ENCODE results near the gene ITGAE. TPM values are rescaled to one million over a fixed set of nuclear protein-coding genes. Genes with fewer than 3 reads are reported as not detected.
"Not testable (repeated sequence)": the region's sequence is repeated elsewhere in the genome, so short reads cannot be mapped to it uniquely, and the experiment has no call there.

The ITGAE gene
- total and polyA plus RNA-seq, 7 experiments from 2014 or later = 16.3 to 44.9 (median 23.6) TPM

- H3K27ac ChIP-seq (ENCODE audit: low read depth, low read length) = no peak overlapping the region
- ChIA-PET CTCF (no interaction called here), POLR2A (no interaction called here)
- Mint-ChIP-seq H3K27me3 (no peaks in the 10 kb centered on the region), H3K27ac (peak overlapping the region in 1 of 9 donors; percentile 5), H3K4me1 (peaks cover 27 to 71% (median 46%) of the 10 kb centered on the region in 7 donors), H3K9me3 (peaks cover 0 to 2% (median 0%) of the 10 kb centered on the region in 11 donors), H3K36me3 (peaks cover 5 to 62% (median 19%) of the 10 kb centered on the region in 5 donors), H3K4me3 (no peak overlapping the region)
- H3K4me3 ChIP-seq (ENCODE audit: low read length) = no peak overlapping the region
- peaks cover 6 to 45% (median 7%) of the 10 kb centered on the region in 3 experiments for H3K36me3 ChIP-seq (ENCODE audit: control insufficient read depth in 2 of 3, insufficient read depth in 3 of 3, low read length in 3 of 3)
- intact Hi-C loops (cut with micrococcal nuclease) = no loop called here
- H3K27me3 ChIP-seq (ENCODE audit: control insufficient read depth in 2 of 2, insufficient read depth in 2 of 2, low read length in 2 of 2) = no peaks in the 10 kb centered on the region
- DNase-seq (no peak), ATAC-seq (no peak)
- H3K9me3 ChIP-seq (ENCODE audit: control insufficient read depth in 2 of 3, low read length in 3 of 3) = no peaks in the 10 kb centered on the region
- peaks cover 10 to 19% of the 10 kb centered on the region in 2 donors for H3K4me1 ChIP-seq (ENCODE audit: control insufficient read depth in 2 of 2, insufficient read depth in 2 of 2, low read length in 2 of 2)
These were observed 82.8 kb downstream of the ITGAE start for GRCh38 chr17:3718201-3718600.

GRCh38 chr17:3715296-3715695, 85.7 kb downstream of the ITGAE start:
- H3K36me3 ChIP-seq (ENCODE audit: control insufficient read depth in 2 of 3, insufficient read depth in 3 of 3, low read length in 3 of 3) = peaks cover 6 to 45% (median 7%) of the 10 kb centered on the region in 3 experiments
- ChIA-PET POLR2A (interaction anchor here (0.6 to 0.7 kb wide), 2 partner anchors 24 to 126 kb away, joined by 3 to 5 read pairs; no protein-coding TSS in a partner anchor), CTCF (interaction anchor here (0.9 to 1.0 kb wide), 2 partner anchors 22 to 112 kb away, joined by 3 read pairs; no protein-coding TSS in a partner anchor)
- H3K27me3 ChIP-seq (ENCODE audit: control insufficient read depth in 2 of 2, insufficient read depth in 2 of 2, low read length in 2 of 2) = no peaks in the 10 kb centered on the region
- no peaks in the 10 kb centered on the region for H3K27me3 Mint-ChIP-seq
- no peak overlapping the region for H3K27ac ChIP-seq (ENCODE audit: low read depth, low read length)
- H3K9me3 Mint-ChIP-seq = no peaks in the 10 kb centered on the region
- intact Hi-C loops (cut with micrococcal nuclease) = no loop called here
- no peak for ATAC-seq
- peaks cover 5 to 60% (median 19%) of the 10 kb centered on the region in 5 donors for H3K36me3 Mint-ChIP-seq
- peaks cover 21 to 77% (median 48%) of the 10 kb centered on the region in 7 donors for H3K4me1 Mint-ChIP-seq
- H3K9me3 ChIP-seq (ENCODE audit: control insufficient read depth in 2 of 3, low read length in 3 of 3) = no peaks in the 10 kb centered on the region
- H3K27ac Mint-ChIP-seq = peak overlapping the region in 5 of 9 donors; percentile 3 to 85 (median 74)
- H3K4me3 Mint-ChIP-seq = peak overlapping the region in 1 of 10 donors; percentile 74
- DNase-seq = no peak
- H3K4me1 ChIP-seq (ENCODE audit: control insufficient read depth in 2 of 2, insufficient read depth in 2 of 2, low read length in 2 of 2) = peaks cover 24 to 27% of the 10 kb centered on the region in 2 donors
- no peak overlapping the region for H3K4me3 ChIP-seq (ENCODE audit: low read length)

- Histone ChIP-seq H3K27ac (ENCODE audit: low read depth, low read length) (peak overlapping the region; percentile 36), H3K27me3 (ENCODE audit: control insufficient read depth in 2 of 2, insufficient read depth in 2 of 2, low read length in 2 of 2) (no peaks in the 10 kb centered on the region), H3K36me3 (ENCODE audit: control insufficient read depth in 2 of 3, insufficient read depth in 3 of 3, low read length in 3 of 3) (peaks cover 6 to 36% (median 7%) of the 10 kb centered on the region in 3 experiments), H3K4me1 (ENCODE audit: control insufficient read depth in 2 of 2, insufficient read depth in 2 of 2, low read length in 2 of 2) (peaks cover 21 to 24% of the 10 kb centered on the region in 2 donors), H3K4me3 (ENCODE audit: low read length) (no peak overlapping the region), H3K9me3 (ENCODE audit: control insufficient read depth in 2 of 3, low read length in 3 of 3) (no peaks in the 10 kb centered on the region)
- peak overlapping the region; percentile 5 to 89 (median 84) for H3K27ac Mint-ChIP-seq
- H3K4me3 Mint-ChIP-seq = peak overlapping the region in 8 of 10 donors; percentile 4 to 64 (median 51)
- no peaks in the 10 kb centered on the region for H3K9me3 Mint-ChIP-seq
- H3K27me3 Mint-ChIP-seq = no peaks in the 10 kb centered on the region
- DNase-seq = peak in 1 of 9 donors; percentile 45
- CTCF ChIA-PET = no interaction called here
- intact Hi-C loops (cut with micrococcal nuclease) = no loop called here
- ATAC-seq = no peak
- peaks cover 5 to 56% (median 14%) of the 10 kb centered on the region in 5 donors for H3K36me3 Mint-ChIP-seq
- POLR2A ChIA-PET = interaction anchor here (2.9 kb wide), 1 partner anchor 11 kb away, joined by 21 read pairs; the partner anchor contains the start of gene HASPIN
- peaks cover 19 to 78% (median 38%) of the 10 kb centered on the region in 7 donors for H3K4me1 Mint-ChIP-seq
These were observed 88.1 kb downstream of the ITGAE start for GRCh38 chr17:3712811-3713463.

DNA sequence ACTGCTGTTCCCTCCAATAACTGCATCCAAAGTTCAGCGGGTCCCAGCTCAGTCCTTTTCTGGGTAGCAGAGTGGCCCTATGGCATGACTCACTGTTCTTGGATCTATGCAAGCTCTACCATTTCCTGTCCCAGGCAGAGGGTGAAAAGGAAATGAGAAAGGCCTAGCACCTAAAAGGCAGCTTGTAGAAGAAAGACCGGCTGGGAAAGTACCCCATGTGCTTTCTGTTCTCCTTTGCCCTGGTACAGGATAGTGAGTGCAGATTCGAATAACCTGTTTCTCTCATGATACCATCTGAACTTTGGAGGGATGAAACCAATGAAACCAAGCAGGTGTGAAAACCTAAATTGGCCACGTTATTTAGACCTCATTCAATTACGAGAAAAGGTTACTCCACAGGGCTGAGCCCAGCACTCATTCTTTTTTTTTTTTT, 90.0 kb downstream of the ITGAE start:
- peaks cover 19 to 66% (median 38%) of the 10 kb centered on the region in 7 donors for H3K4me1 Mint-ChIP-seq
- peak overlapping the region; percentile 63 to 95 (median 89) for H3K27ac Mint-ChIP-seq
- Histone ChIP-seq H3K9me3 (ENCODE audit: control insufficient read depth in 2 of 3, low read length in 3 of 3) (no peaks in the 10 kb centered on the region), H3K36me3 (ENCODE audit: control insufficient read depth in 2 of 3, insufficient read depth in 3 of 3, low read length in 3 of 3) (peaks cover 0 to 17% (median 7%) of the 10 kb centered on the region in 3 experiments), H3K4me1 (ENCODE audit: control insufficient read depth in 2 of 2, insufficient read depth in 2 of 2, low read length in 2 of 2) (peaks cover 21 to 24% of the 10 kb centered on the region in 2 donors), H3K27ac (ENCODE audit: low read depth, low read length) (peak overlapping the region; percentile 40), H3K4me3 (ENCODE audit: low read length) (peak overlapping the region; percentile 5), H3K27me3 (ENCODE audit: control insufficient read depth in 2 of 2, insufficient read depth in 2 of 2, low read length in 2 of 2) (no peaks in the 10 kb centered on the region)
- no peaks in the 10 kb centered on the region for H3K27me3 Mint-ChIP-seq
- POLR2A ChIA-PET = interaction anchor here (0.6 to 2.9 kb wide), 11 partner anchors 10 to 1373 kb away, joined by 3 to 25 read pairs (median 5); partner anchors contain the start of genes HASPIN and P2RX5
- ATAC-seq = peak; percentile 99
- H3K36me3 Mint-ChIP-seq = peaks cover 5 to 45% (median 9%) of the 10 kb centered on the region in 5 donors
- intact Hi-C loops (cut with micrococcal nuclease) = loop anchor here (1.0 to 2.0 kb wide), 6 partner anchors 12 to 54 kb away; partner anchors contain the start of genes HASPIN (in 2 of the 2), P2RX5 (in 2 of the 2), EMC6 (in 1 of the 2) and TAX1BP3 (in 1 of the 2)
- no peaks in the 10 kb centered on the region for H3K9me3 Mint-ChIP-seq
- peak overlapping the region in 9 of 10 donors; percentile 21 to 80 (median 71) for H3K4me3 Mint-ChIP-seq
- peak in 8 of 9 donors; percentile 70 to 87 (median 82) for DNase-seq
- CTCF ChIA-PET = interaction anchor here (0.5 to 2.0 kb wide), 3 partner anchors 27 to 61 kb away, joined by 3 to 5 read pairs (median 3); no protein-coding TSS in a partner anchor

GRCh38 chr17:3708366-3708765, 92.6 kb downstream of the ITGAE start:
- ChIA-PET POLR2A (interaction anchor here (1.1 kb wide), 1 partner anchor 13 kb away, joined by 3 read pairs; no protein-coding TSS in a partner anchor), CTCF (interaction anchor here (0.6 to 0.7 kb wide), 2 partner anchors 13 to 63 kb away, joined by 3 read pairs; no protein-coding TSS in a partner anchor)
- H3K4me3 Mint-ChIP-seq = peak overlapping the region in 1 of 10 donors; percentile 38
- Histone ChIP-seq H3K4me1 (ENCODE audit: control insufficient read depth in 2 of 2, insufficient read depth in 2 of 2, low read length in 2 of 2) (peaks cover 21 to 24% of the 10 kb centered on the region in 2 donors), H3K27ac (ENCODE audit: low read depth, low read length) (no peak overlapping the region), H3K27me3 (ENCODE audit: control insufficient read depth in 2 of 2, insufficient read depth in 2 of 2, low read length in 2 of 2) (no peaks in the 10 kb centered on the region), H3K9me3 (ENCODE audit: control insufficient read depth in 2 of 3, low read length in 3 of 3) (no peaks in the 10 kb centered on the region), H3K4me3 (ENCODE audit: low read length) (no peak overlapping the region), H3K36me3 (ENCODE audit: control insufficient read depth in 2 of 3, insufficient read depth in 3 of 3, low read length in 3 of 3) (no peaks in the 10 kb centered on the region)
- no peak for ATAC-seq
- intact Hi-C loops (cut with micrococcal nuclease) = no loop called here
- peaks cover 0 to 42% (median 3%) of the 10 kb centered on the region in 5 donors for H3K36me3 Mint-ChIP-seq
- H3K4me1 Mint-ChIP-seq = peaks cover 13 to 49% (median 35%) of the 10 kb centered on the region in 7 donors
- H3K9me3 Mint-ChIP-seq = no peaks in the 10 kb centered on the region
- H3K27ac Mint-ChIP-seq = peak overlapping the region in 5 of 9 donors; percentile 3 to 70 (median 38)
- H3K27me3 Mint-ChIP-seq = no peaks in the 10 kb centered on the region
- no peak for DNase-seq

- ATAC-seq; intact Hi-C loops (cut with micrococcal nuclease); DNase-seq; H3K27me3 ChIP-seq (ENCODE audit: control insufficient read depth in 2 of 2, insufficient read depth in 2 of 2, low read length in 2 of 2); H3K9me3 ChIP-seq (ENCODE audit: control insufficient read depth in 2 of 3, low read length in 3 of 3); H3K27me3 Mint-ChIP-seq; H3K4me1 ChIP-seq (ENCODE audit: control insufficient read depth in 2 of 2, insufficient read depth in 2 of 2, low read length in 2 of 2); H3K27ac ChIP-seq (ENCODE audit: low read depth, low read length); H3K4me3 Mint-ChIP-seq; CTCF ChIA-PET; H3K27ac Mint-ChIP-seq; H3K36me3 ChIP-seq (ENCODE audit: control insufficient read depth in 2 of 3, insufficient read depth in 3 of 3, low read length in 3 of 3); POLR2A ChIA-PET; H3K9me3 Mint-ChIP-seq; H3K4me3 ChIP-seq (ENCODE audit: low read length): not testable (repeated sequence)
- H3K36me3 Mint-ChIP-seq = peaks cover 0 to 40% (median 0%) of the 10 kb centered on the region in 5 donors
- peaks cover 0 to 31% (median 10%) of the 10 kb centered on the region in 7 donors for H3K4me1 Mint-ChIP-seq
These were observed 95.3 kb downstream of the ITGAE start for GRCh38 chr17:3705718-3705984.

All from naive thymus-derived CD4-positive, alpha-beta T cell (primary cell).